ENCODE measurements around the gene INPP5A. TPM values are rescaled to one million over a fixed set of nuclear protein-coding genes. Genes with fewer than 3 reads are reported as not detected.

Gene INPP5A
- total and polyA plus RNA-seq, 2 donors (not counting 1 experiment from before 2014, with no cell fraction given) = 9.3 to 87.8 TPM

DNA sequence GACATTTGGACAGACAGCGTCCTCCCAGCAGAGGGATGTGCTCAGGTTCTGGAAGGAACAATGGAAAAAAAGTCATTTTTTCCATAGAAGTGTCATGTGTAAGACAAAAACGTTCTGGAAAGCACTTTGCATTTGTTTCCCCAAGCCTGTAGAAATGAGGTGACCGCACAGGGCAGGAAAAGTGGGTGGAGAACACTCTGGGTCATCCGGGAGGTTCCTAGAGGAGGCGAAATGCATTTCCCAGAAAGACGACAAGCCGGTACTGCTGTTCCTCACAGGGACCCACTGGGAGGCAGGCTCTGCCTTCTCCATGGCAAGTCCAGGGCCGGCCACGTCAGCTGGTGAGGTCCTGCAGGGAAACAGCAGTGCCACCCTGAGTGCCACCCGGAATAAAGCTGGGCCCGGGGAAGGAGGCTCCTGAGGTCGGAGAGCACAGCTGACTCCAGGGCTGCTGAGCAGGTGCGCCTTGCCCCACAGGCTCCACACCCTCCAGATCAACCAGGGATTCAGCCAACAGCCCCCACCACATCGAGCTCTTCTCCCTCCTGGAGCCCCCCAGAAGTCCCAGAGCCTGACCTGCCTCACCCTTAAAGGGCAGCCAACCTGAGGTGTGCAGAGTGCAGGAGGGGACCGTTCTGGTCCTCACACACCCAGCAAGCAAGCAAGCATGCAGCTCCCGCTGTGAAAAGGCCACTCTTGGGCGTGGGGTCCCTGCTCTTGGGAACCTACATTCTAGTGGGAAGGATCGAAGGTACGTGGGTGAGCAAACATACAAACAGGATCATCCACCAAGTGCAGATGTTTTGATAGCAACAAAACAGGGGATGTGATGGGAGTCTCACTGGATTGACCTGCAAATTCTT is 28.8 kb upstream of the INPP5A start:
- no peak for ATAC-seq (ENCODE audit: low read depth)
- H3K9me3 ChIP-seq (ENCODE audit: control extremely low read depth in 1 of 3, control insufficient read depth in 2 of 3, insufficient read depth in 1 of 3, low read length in 2 of 3) = no peaks in the 10 kb centered on the region
- no peak for TF ChIP-seq EZH2 (IDR thresholded peaks at IDR 0.05; ENCODE audit: borderline replicate concordance, insufficient read depth, low read depth, low read length, poor library complexity, severe bottlenecking)
- TF ChIP-seq, protein P1, sequence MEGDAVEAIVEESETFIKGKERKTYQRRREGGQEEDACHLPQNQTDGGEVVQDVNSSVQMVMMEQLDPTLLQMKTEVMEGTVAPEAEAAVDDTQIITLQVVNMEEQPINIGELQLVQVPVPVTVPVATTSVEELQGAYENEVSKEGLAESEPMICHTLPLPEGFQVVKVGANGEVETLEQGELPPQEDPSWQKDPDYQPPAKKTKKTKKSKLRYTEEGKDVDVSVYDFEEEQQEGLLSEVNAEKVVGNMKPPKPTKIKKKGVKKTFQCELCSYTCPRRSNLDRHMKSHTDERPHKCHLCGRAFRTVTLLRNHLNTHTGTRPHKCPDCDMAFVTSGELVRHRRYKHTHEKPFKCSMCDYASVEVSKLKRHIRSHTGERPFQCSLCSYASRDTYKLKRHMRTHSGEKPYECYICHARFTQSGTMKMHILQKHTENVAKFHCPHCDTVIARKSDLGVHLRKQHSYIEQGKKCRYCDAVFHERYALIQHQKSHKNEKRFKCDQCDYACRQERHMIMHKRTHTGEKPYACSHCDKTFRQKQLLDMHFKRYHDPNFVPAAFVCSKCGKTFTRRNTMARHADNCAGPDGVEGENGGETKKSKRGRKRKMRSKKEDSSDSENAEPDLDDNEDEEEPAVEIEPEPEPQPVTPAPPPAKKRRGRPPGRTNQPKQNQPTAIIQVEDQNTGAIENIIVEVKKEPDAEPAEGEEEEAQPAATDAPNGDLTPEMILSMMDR (IDR thresholded peaks at IDR 0.05) = no peak

DNA sequence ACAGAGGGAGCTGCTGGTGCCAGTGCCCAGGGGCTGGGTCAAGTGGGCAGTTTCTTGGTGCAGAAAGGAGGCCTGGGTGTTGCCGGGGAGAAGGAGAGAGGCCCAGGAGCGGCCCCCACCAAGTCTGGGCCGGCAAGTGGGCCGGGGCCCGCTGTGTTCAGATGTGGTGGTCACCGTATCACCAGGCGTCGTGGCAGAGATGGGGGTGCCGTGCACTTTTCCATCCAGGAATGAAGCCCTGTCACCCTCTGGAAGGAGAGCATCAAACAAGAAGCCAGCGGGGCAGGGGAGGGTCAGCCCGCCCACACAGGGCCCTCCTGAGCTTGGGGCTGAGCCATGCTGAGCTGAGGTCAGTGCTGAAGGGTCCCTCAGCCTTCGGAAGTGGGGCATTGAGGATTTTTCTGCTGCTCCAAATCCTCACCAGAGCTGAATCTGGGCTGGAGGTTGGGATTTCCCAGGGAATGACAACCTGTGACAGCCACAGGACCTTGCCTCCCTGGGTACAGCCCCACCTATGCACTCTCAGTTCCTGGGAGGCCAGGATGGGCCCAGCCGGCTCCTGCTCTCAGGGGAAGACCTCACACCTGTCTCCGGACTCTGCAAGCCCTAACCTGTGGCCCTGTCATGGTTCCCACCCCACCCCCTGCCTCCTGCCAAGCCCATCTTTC is 27.9 kb upstream of the INPP5A start:
- no peaks in the 10 kb centered on the region for H3K9me3 ChIP-seq (ENCODE audit: control extremely low read depth in 1 of 3, control insufficient read depth in 2 of 3, insufficient read depth in 1 of 3, low read length in 2 of 3)
- no peak overlapping the region for H2AFZ ChIP-seq (ENCODE audit: insufficient read depth, low read depth, low read length, poor library complexity, severe bottlenecking)
- H3K27me3 Mint-ChIP-seq = no peaks in the 10 kb centered on the region
- no peaks in the 10 kb centered on the region for H3K9me3 Mint-ChIP-seq (ENCODE audit: insufficient read depth)
- intact Hi-C loops (cut with micrococcal nuclease) = no loop called here
- H3K4me1 ChIP-seq (ENCODE audit: control insufficient read depth in 2 of 2, insufficient read depth in 2 of 2, low read length in 2 of 2) = peaks cover 3 to 4% of the 10 kb centered on the region in 2 donors
- H3K36me3 ChIP-seq (replicated peaks in 1 of 2; ENCODE audit: control extremely low read depth in 1 of 2, control insufficient read depth in 1 of 2, extremely low read depth in 1 of 2, insufficient read depth in 2 of 2, low read length in 1 of 2) = no peaks in the 10 kb centered on the region
- ChIA-PET POLR2A (no interaction called here), CTCF (no interaction called here)
- TF ChIP-seq, protein P1 (IDR thresholded peaks at IDR 0.05) = no peak
- TF ChIP-seq EZH2 (IDR thresholded peaks at IDR 0.05; ENCODE audit: borderline replicate concordance, insufficient read depth, low read depth, low read length, poor library complexity, severe bottlenecking) = no peak
- H3K4me3 ChIP-seq (ENCODE audit: control extremely low read depth in 1 of 5, extremely low read depth in 1 of 5, insufficient read depth in 1 of 5, low read depth in 2 of 5, low read length in 4 of 5) = no peak overlapping the region
- H3K4me1 Mint-ChIP-seq = no peaks in the 10 kb centered on the region
- H3K4me3 Mint-ChIP-seq = no peak overlapping the region
- DNase-seq (no peak), ATAC-seq (ENCODE audit: low read depth) (no peak)
- H3K79me2 ChIP-seq (ENCODE audit: control insufficient read depth, insufficient read depth, low read length) = no peaks in the 10 kb centered on the region
- H4K20me1 ChIP-seq (ENCODE audit: control insufficient read depth, insufficient read depth, low read length, poor library complexity, severe bottlenecking) = no peaks in the 10 kb centered on the region
- H3K27me3 ChIP-seq (replicated peaks in 1 of 4; ENCODE audit: control extremely low read depth in 1 of 4, control insufficient read depth in 3 of 4, insufficient read depth in 4 of 4, low read length in 3 of 4) = peaks cover 0 to 1% (median 0%) of the 10 kb centered on the region in 4 experiments
- H3K4me2 ChIP-seq (replicated peaks; ENCODE audit: low read depth, low read length, poor library complexity, severe bottlenecking) = no peak overlapping the region
- 91% methylated on average over 14 of the region's 14 CpGs for WGBS (ENCODE audit: insufficient coverage)
- no peak overlapping the region for H3K27ac Mint-ChIP-seq
- H3K27ac ChIP-seq (ENCODE audit: low read length in 2 of 2) = no peak overlapping the region
- no peak overlapping the region for H3K9ac ChIP-seq (ENCODE audit: low read length)

More for the DNA sequence above, 28.8 kb upstream of the INPP5A start:
- intact Hi-C loops (cut with micrococcal nuclease) = no loop called here
- Mint-ChIP-seq H3K4me3 (no peak overlapping the region), H3K4me1 (no peaks in the 10 kb centered on the region), H3K9me3 (ENCODE audit: insufficient read depth) (no peaks in the 10 kb centered on the region), H3K27me3 (no peaks in the 10 kb centered on the region), H3K27ac (no peak overlapping the region)
- CTCF ChIA-PET = no interaction called here
- DNase-seq = no peak
- WGBS (ENCODE audit: insufficient coverage) = 84% methylated on average over 14 of the region's 19 CpGs
- H3K36me3 ChIP-seq (replicated peaks in 1 of 2; ENCODE audit: control extremely low read depth in 1 of 2, control insufficient read depth in 1 of 2, extremely low read depth in 1 of 2, insufficient read depth in 2 of 2, low read length in 1 of 2) = no peaks in the 10 kb centered on the region
- POLR2A ChIA-PET = no interaction called here
- H3K9ac ChIP-seq (ENCODE audit: low read length) = no peak overlapping the region
- H3K27me3 ChIP-seq (replicated peaks in 1 of 4; ENCODE audit: control extremely low read depth in 1 of 4, control insufficient read depth in 3 of 4, insufficient read depth in 4 of 4, low read length in 3 of 4) = peaks cover 0 to 4% (median 2%) of the 10 kb centered on the region in 4 experiments
- no peak overlapping the region for H3K4me2 ChIP-seq (replicated peaks; ENCODE audit: low read depth, low read length, poor library complexity, severe bottlenecking)
- no peak overlapping the region for H3K4me3 ChIP-seq (ENCODE audit: control extremely low read depth in 1 of 5, extremely low read depth in 1 of 5, insufficient read depth in 1 of 5, low read depth in 2 of 5, low read length in 4 of 5)
- no peak overlapping the region for H3K27ac ChIP-seq (ENCODE audit: low read length in 2 of 2)
- no peaks in the 10 kb centered on the region for H3K79me2 ChIP-seq (ENCODE audit: control insufficient read depth, insufficient read depth, low read length)
- no peak overlapping the region for H2AFZ ChIP-seq (ENCODE audit: insufficient read depth, low read depth, low read length, poor library complexity, severe bottlenecking)
- H3K4me1 ChIP-seq (ENCODE audit: control insufficient read depth in 2 of 2, insufficient read depth in 2 of 2, low read length in 2 of 2) = no peaks in the 10 kb centered on the region
- no peaks in the 10 kb centered on the region for H4K20me1 ChIP-seq (ENCODE audit: control insufficient read depth, insufficient read depth, low read length, poor library complexity, severe bottlenecking)
